ENCODE measurements around the gene ARMCX5.
A peak's percentile ranks its signal among the peaks of the same experiment; 100 is the strongest.

Gene ARMCX5

DNA sequence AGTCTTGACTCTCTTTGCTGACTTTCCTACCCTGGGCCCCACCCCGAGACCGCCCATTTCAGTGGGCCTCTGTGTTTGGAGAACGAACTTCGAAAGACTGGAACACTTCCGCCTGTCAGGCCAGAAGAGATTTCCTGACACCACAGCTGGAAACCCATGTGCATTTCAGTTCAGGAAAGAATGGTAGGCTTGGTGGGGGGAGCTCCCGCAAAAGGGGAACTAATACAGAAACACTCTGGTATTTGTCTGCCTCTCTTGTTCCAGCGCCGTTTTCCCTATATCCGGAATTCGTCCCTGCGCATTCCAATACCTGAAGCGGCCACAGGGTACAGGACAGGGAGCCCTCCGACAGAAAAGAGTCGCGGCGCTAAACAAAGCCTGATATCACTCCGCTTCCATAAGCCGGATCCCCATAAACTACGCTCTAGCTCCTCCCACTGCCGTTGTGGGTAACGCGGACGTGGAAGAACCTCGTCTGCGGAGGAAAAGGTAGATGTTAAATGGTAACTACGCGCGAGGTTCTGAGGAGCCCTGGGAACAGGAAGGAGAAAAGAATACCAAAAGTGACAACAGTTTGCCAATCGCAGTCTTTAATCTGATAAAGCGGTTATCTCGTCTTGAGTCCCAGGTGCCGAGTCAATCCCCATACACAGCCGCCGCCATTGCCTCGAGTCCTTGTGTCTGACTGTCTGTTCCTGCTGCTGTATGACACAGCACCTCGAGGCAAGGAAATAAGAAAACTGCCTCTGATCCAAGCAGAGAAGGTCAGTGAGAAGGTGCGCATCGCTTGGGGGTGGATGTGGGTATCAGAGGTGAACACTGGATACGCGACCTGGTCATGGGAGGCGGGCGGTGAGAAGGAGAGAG, at the start of gene ARMCX5:
ARMCX5 (plus strand) TSS at position 432 of the 867 bp plus-strand sequence. CDS start 2,627 bp downstream, outside the sequence.
- peaks cover 30% of the 10 kb centered on the region for H3K4me1 Mint-ChIP-seq
- CTCF ChIA-PET, result no interaction called here
- peak; percentile 78 for DNase-seq
- no peaks in the 10 kb centered on the region for H3K9me3 Mint-ChIP-seq
- H3K36me3 Mint-ChIP-seq, result peaks cover 8% of the 10 kb centered on the region
- peak within 1 kb of the TSS; percentile 93 for H3K4me3 Mint-ChIP-seq
- H3K27ac Mint-ChIP-seq, result peak within 1 kb of the TSS; percentile 78
- no peaks in the 10 kb centered on the region for H3K27me3 Mint-ChIP-seq

DNA sequence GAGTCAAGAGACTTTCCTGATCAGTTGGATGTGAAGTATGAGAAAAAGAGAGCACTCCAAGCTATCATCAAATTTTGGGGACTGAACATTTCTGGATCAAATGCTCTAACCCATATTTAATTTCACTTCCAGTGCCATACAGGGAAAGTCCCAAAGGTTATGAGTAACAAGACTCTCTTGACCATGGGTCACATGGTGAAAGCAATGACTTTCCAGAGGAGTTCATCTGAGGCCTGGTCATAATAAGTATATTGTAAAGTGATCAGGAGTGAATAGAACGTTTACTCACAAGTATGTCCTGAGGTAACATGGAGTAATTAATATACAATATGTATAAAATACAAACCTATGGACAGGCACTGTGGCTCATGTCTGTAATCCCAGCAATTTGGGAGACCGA, 40.7 kb upstream of the ARMCX5 start:
- Mint-ChIP-seq H3K9me3 (no peaks in the 10 kb centered on the region), H3K36me3 (no peaks in the 10 kb centered on the region), H3K27me3 (no peaks in the 10 kb centered on the region), H3K4me3 (no peak overlapping the region), H3K27ac (no peak overlapping the region), H3K4me1 (no peaks in the 10 kb centered on the region)
- CTCF ChIA-PET, result no interaction called here
- DNase-seq, result no peak

DNA sequence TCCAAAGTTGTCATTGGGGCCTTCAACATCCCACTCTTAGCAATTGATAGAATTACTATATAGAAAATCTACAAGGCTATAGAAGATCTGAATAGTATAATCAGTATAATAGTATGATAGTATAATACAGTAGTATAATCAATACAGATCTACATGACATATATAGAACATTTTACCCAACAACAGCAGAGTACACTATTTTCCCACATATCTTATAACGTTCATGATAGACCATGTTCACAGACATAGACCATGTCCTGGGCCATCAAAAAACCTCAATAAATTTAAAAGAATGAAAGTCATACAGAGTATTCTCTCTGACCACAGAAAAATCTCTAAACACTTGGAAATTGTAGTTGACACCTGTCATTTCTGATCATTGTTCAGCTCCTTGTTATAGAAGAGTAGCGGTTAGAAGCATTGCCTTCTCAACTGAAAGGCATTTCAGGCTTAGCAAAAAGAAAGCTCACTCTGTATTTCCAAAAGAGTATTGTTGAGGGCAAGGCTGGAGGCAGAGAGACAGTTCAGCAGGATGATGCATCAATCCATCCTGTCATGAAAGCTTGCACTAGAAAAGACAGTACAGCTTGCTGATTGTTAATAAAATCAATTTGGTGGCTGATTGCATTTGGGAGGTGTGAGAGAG, 38.8 kb upstream of the ARMCX5 start:
- Mint-ChIP-seq H3K9me3 (no peaks in the 10 kb centered on the region), H3K4me1 (no peaks in the 10 kb centered on the region), H3K36me3 (no peaks in the 10 kb centered on the region), H3K4me3 (no peak overlapping the region), H3K27me3 (peaks cover 4% of the 10 kb centered on the region), H3K27ac (no peak overlapping the region)
- DNase-seq, result no peak
- CTCF ChIA-PET, result no interaction called here

DNA sequence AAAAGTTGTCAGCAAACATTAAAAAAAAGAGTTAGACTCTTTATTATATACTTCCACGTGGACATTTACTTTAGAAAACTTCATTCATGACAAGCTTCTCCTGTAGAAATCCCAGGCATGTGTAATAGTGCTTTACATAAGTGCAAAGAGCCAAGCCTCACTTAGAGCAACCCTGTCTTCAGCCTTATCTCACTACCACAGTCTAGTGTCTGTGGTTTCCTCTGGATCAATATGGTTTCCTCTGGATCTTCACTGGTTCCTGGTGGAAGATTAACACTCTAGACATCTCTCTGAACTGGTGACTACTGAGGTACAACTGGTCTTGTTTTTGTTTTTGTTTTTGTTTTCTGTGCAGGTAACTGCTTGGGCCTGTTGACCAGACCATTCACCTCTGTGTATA, 18.4 kb upstream of the ARMCX5 start:
- CTCF ChIA-PET, result no interaction called here
- Mint-ChIP-seq H3K27me3 (no peaks in the 10 kb centered on the region), H3K36me3 (no peaks in the 10 kb centered on the region), H3K27ac (no peak overlapping the region), H3K9me3 (no peaks in the 10 kb centered on the region), H3K4me1 (no peaks in the 10 kb centered on the region), H3K4me3 (no peak overlapping the region)
- DNase-seq, result no peak

DNA sequence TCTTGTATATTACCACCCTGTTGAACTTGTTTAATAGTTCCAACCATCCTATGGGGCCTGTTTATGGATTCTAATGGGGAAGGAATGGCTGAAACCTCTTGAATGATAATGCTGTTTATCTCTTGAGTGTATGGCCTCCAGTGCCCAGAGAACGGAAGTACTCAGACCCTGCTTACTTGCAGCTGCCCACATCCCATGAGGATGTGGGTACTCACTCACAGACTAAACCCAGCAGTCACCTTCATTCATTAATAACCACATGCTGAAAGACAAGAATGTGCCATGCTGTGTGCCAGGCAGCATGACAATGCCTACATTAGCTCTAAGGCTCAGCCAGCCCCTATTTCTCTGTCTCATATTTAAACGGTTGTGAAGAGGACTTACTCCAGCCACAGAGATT, 5.9 kb upstream of the ARMCX5 start:
- CTCF ChIA-PET, result no interaction called here
- H3K27me3 Mint-ChIP-seq, result no peaks in the 10 kb centered on the region
- no peaks in the 10 kb centered on the region for H3K9me3 Mint-ChIP-seq
- H3K4me3 Mint-ChIP-seq, result no peak overlapping the region
- peaks cover 8% of the 10 kb centered on the region for H3K4me1 Mint-ChIP-seq
- H3K27ac Mint-ChIP-seq, result no peak overlapping the region
- DNase-seq, result no peak
- no peaks in the 10 kb centered on the region for H3K36me3 Mint-ChIP-seq

DNA sequence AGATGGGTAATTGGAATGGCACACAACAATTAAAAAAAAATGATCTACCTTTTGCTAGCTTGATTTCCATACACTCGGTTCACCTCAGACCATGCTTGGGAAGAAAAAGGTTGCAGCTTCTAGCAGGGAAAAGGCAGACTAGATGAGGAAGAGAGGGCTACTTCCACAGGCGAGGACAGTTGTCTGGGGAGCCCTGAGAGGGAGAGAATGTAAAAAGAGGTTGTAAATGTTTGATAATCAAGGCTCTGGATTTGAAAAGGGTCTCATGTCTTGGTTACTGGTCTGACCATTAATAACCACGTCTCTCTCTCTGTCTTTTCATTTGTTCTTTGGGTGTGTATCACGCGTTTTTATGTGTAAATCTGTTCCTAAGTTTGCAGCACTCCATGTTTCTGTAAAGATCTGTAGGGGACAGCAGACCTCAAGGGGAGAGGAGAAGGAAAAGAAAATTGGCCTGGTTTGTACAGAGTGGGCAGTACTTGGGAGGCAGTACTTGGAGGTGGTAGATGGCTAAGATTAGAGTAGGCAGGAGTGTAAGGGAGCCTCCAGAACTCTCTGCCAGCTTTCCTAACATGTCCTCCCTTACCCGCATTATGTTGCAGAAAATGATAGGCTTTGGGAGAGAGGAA, 750 bp downstream of the ARMCX5 start:
- H3K27me3 Mint-ChIP-seq, result no peaks in the 10 kb centered on the region
- H3K9me3 Mint-ChIP-seq, result no peaks in the 10 kb centered on the region
- H3K4me1 Mint-ChIP-seq, result peaks cover 30% of the 10 kb centered on the region
- peak overlapping the region; percentile 78 for H3K27ac Mint-ChIP-seq
- H3K36me3 Mint-ChIP-seq, result peaks cover 8% of the 10 kb centered on the region
- CTCF ChIA-PET, result no interaction called here
- H3K4me3 Mint-ChIP-seq, result peak overlapping the region; percentile 93
- no peak for DNase-seq

DNA sequence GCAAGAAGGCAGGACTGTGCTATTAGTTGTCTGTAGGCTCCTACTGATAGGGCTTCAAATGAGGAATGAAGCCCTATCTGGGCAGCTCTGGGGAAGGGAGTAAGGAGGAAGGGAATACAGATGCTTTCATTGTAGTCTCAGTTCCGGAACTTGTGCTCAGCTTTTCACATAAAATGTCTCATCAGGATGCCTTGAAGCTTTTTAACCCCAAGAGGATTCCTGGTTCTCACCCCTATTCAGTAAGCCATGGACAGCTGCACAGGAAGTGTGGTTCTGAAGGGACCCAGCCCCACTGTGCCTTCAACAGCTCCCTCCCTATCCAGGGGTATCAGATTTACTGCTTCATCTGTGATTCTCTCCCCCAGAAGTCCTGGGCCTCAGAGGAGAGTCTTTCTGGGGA, 5.0 kb downstream of the ARMCX5 start:
- Mint-ChIP-seq H3K9me3 (no peaks in the 10 kb centered on the region), H3K27ac (no peak overlapping the region), H3K27me3 (no peaks in the 10 kb centered on the region), H3K4me1 (peaks cover 16% of the 10 kb centered on the region), H3K4me3 (no peak overlapping the region), H3K36me3 (peaks cover 15% of the 10 kb centered on the region)
- CTCF ChIA-PET, result interaction anchor here (1.0 kb wide), 1 partner anchor 53 kb away, joined by 3 read pairs; no protein-coding TSS in a partner anchor
- DNase-seq, result no peak

DNA sequence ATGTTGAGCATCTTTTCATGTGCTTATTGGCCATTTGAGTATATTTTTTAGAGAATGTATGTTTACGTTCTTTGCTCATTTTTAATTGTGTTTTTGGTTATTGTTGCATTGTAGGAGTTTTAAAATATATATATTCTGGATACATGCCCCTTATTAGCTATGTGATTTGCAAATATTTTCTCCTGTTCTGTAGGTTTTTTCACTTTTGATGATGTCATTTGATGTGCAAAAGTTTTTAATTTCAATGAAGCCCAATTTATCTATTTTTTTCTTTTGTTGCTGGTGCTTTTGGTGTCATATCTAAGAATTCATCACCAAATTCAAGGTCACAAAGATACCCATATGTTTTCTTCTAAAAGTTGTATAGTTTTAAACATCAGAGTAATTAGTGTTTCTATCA, 6.8 kb downstream of the ARMCX5 start:
- DNase-seq, result no peak
- Mint-ChIP-seq H3K36me3 (peaks cover 16% of the 10 kb centered on the region), H3K27ac (no peak overlapping the region), H3K9me3 (no peaks in the 10 kb centered on the region), H3K27me3 (no peaks in the 10 kb centered on the region), H3K4me3 (no peak overlapping the region), H3K4me1 (peaks cover under 1% of the 10 kb centered on the region)
- CTCF ChIA-PET, result no interaction called here

DNA sequence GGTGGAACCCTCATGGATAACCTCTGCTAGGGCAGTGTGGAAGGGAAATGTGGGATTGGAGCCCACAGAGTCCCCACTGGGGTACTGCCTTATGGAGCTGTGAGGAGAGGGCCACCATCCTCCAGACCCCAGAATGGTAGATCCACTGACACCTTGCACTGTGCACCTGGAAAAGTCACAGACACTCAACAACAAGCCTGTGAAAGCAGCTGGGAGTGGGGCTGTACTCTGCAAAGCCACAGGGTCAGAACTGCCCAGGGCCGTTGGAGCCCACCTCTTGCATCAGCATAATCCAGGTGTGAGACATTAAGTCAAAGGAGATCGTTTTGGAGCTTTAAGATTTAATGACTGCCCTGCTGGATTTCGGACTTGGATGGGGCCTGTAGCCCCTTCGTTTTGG, 11.6 kb downstream of the ARMCX5 start:
- DNase-seq, result no peak
- H3K27ac Mint-ChIP-seq, result no peak overlapping the region
- CTCF ChIA-PET, result no interaction called here
- no peaks in the 10 kb centered on the region for H3K9me3 Mint-ChIP-seq
- H3K4me1 Mint-ChIP-seq, result no peaks in the 10 kb centered on the region
- H3K36me3 Mint-ChIP-seq, result peaks cover 24% of the 10 kb centered on the region
- no peak overlapping the region for H3K4me3 Mint-ChIP-seq
- H3K27me3 Mint-ChIP-seq, result no peaks in the 10 kb centered on the region

DNA sequence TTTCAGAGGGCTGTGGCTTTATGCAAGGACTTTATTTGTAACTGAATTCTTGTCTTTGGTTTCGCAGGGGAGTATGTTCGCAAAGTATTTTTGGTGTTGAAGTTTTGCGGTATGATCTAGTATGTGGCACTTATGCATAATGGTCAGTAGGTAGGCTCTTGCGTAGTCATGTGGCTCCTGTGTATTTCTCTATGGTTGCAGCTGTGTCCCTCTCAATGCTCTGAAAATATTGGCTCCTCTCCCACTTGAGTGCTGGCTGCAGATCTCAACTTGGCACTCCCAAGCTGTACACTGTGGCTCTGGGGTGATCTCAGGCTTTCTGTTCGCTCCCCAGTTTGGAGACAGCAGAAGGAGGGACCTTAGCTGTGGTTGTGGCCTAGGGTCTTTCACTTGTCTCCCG, 24.8 kb downstream of the ARMCX5 start:
- no peaks in the 10 kb centered on the region for H3K27me3 Mint-ChIP-seq
- peaks cover 13% of the 10 kb centered on the region for H3K36me3 Mint-ChIP-seq
- H3K9me3 Mint-ChIP-seq, result peaks cover 17% of the 10 kb centered on the region
- peaks cover 3% of the 10 kb centered on the region for H3K4me1 Mint-ChIP-seq
- DNase-seq, result no peak
- no peak overlapping the region for H3K27ac Mint-ChIP-seq
- CTCF ChIA-PET, result no interaction called here
- no peak overlapping the region for H3K4me3 Mint-ChIP-seq

DNA sequence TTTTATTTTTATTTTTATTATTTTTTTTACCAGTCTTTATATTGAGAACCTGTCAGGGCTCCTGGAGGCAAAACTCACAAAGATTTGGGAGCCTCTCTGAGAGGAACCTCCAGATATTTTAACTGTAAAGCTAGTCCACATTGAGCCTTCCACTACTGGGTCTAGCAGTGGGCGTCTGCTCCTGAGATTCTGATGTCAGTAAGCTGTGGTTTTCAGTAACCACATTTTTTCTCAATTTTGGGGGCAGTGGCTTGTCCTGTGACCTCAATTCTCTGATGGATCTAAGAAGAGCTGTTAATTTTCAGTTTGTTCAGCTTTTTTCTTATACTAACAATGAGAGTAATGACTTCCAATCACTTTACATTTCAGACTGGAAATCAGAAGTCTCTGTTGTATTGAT, 28.3 kb downstream of the ARMCX5 start:
- H3K27ac Mint-ChIP-seq, result no peak overlapping the region
- H3K4me3 Mint-ChIP-seq, result no peak overlapping the region
- H3K4me1 Mint-ChIP-seq, result peaks cover 3% of the 10 kb centered on the region
- peaks cover 9% of the 10 kb centered on the region for H3K36me3 Mint-ChIP-seq
- CTCF ChIA-PET, result no interaction called here
- no peaks in the 10 kb centered on the region for H3K27me3 Mint-ChIP-seq
- no peak for DNase-seq
- H3K9me3 Mint-ChIP-seq, result no peaks in the 10 kb centered on the region

DNA sequence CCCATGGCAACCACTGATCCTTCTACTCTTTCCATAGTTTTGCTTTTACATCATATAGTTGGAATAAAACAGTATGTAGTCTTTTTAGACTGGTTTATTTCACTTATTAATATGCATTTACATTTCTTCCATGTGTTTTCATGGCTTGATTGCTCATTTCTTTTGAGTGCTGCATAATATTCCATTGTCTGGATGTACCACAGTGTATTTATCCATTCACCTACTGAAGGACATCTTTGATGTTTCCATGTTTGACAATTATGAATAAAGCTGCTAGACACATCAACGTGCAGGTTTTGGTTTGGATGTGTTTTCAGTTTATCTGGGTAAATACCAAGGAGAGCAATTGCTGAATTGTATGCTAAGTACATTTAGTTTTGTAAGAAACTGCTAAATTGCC, 38.2 kb downstream of the ARMCX5 start:
- peaks cover 9% of the 10 kb centered on the region for H3K36me3 Mint-ChIP-seq
- DNase-seq, result no peak
- H3K27me3 Mint-ChIP-seq, result no peaks in the 10 kb centered on the region
- H3K4me3 Mint-ChIP-seq, result no peak overlapping the region
- H3K9me3 Mint-ChIP-seq, result no peaks in the 10 kb centered on the region
- CTCF ChIA-PET, result no interaction called here
- no peaks in the 10 kb centered on the region for H3K4me1 Mint-ChIP-seq
- no peak overlapping the region for H3K27ac Mint-ChIP-seq

DNA sequence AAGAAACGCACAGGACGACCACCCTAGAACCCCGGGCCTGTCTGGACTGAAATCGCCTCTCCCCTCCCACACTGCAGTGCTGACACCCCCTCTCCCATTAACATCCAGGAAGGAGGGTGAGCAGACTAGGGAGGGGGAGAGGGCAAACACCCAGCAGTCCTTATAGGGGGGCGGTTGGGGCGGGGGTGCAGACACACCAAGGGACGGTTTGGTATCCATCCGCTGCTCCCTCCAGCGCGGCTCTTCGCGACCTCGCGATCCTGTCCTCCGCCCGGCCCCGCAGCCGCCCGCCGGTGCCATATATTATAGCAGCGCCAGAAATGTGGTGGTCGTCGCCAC, 51.6 kb downstream of the ARMCX5 start:
- peaks cover 19% of the 10 kb centered on the region for H3K4me1 Mint-ChIP-seq
- peak overlapping the region; percentile 84 for H3K4me3 Mint-ChIP-seq
- CTCF ChIA-PET, result no interaction called here
- H3K27ac Mint-ChIP-seq, result no peak overlapping the region
- peaks cover 11% of the 10 kb centered on the region for H3K27me3 Mint-ChIP-seq
- H3K9me3 Mint-ChIP-seq, result no peaks in the 10 kb centered on the region
- H3K36me3 Mint-ChIP-seq, result no peaks in the 10 kb centered on the region
- no peak for DNase-seq

DNA sequence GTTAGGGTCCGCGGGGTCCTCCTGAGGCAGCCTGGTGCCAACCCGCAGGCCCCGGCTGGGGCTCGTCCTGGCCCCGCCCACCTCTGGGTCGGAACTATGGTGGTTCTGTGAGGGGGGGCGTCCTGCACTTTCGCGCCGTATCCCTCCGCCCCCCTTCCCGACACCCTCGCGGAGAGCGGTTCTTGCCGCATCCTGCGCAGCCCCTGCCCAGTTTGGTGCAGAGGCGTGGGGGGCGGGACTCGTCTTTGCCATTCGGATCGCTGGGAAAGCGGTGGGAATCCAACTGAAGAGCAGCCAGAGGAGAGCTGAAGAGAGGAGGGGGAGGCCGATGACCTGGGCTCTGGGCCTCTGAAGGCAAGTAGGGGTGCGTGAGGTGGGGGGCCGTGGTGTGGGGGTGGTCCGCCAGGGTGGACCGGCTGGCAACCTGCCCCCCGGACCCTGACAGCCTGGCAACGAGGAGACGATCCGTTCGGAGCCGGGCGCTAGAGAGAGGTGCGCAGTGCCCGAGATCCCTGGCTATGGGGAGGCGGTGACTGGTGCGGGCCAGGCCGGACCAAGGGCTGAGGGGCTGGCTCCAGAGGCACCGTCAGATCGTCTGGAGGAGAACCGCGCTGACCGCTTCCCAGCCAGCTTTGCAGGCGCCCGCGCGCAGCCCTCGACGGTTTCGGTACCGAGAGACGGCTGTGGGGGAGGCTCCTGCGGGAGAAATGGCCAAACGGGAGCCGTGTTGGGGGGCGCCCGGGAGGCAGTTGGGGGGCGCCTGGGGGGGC, 52.1 kb downstream of the ARMCX5 start, which contains the start of gene GPRASP1:
GPRASP1 (plus strand) TSS at position 242 of the 770 bp plus-strand sequence. CDS start 2,431 bp downstream, outside the sequence.
- CTCF ChIA-PET, result no interaction called here
- H3K36me3 Mint-ChIP-seq, result no peaks in the 10 kb centered on the region
- peak within 1 kb of the TSS; percentile 84 for H3K4me3 Mint-ChIP-seq
- peak; percentile 55 for DNase-seq
- H3K9me3 Mint-ChIP-seq, result no peaks in the 10 kb centered on the region
- peaks cover 19% of the 10 kb centered on the region for H3K4me1 Mint-ChIP-seq
- peaks cover 11% of the 10 kb centered on the region for H3K27me3 Mint-ChIP-seq
- H3K27ac Mint-ChIP-seq, result peak within 1 kb of the TSS; percentile 84
